ENCODE results near the gene CNST. TPM values are rescaled to one million over a fixed set of nuclear protein-coding genes. Genes with fewer than 3 reads are reported as not detected.

Gene CNST, protein sequence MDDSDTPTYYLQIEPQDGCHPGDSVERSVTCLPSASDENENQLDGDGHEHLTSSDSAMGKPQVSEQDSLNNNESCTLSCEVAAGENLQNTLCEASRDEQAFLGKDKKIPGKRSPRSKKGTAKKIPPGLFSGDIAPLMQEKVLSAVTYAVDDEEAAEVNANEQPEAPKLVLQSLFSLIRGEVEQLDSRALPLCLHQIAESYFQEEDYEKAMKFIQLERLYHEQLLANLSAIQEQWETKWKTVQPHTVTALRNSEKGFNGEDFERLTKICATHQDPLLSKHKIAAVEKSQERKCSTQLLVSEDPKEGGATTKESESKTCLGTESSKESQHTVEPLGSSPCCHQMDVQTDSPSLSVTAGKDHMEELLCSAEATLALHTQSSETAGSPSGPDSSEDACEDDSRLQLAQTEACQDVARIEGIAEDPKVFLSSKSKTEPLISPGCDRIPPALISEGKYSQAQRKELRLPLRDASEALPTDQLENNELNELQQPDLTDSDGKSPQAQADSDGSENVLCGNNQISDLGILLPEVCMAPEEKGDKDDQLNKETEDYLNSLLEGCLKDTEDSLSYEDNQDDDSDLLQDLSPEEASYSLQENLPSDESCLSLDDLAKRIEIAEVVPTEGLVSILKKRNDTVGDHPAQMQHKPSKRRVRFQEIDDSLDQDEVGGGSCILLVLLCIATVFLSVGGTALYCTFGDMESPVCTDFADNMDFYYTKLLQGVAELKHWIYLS
- 30.2 and 35.2 TPM in 2 replicates for total RNA-seq

DNA sequence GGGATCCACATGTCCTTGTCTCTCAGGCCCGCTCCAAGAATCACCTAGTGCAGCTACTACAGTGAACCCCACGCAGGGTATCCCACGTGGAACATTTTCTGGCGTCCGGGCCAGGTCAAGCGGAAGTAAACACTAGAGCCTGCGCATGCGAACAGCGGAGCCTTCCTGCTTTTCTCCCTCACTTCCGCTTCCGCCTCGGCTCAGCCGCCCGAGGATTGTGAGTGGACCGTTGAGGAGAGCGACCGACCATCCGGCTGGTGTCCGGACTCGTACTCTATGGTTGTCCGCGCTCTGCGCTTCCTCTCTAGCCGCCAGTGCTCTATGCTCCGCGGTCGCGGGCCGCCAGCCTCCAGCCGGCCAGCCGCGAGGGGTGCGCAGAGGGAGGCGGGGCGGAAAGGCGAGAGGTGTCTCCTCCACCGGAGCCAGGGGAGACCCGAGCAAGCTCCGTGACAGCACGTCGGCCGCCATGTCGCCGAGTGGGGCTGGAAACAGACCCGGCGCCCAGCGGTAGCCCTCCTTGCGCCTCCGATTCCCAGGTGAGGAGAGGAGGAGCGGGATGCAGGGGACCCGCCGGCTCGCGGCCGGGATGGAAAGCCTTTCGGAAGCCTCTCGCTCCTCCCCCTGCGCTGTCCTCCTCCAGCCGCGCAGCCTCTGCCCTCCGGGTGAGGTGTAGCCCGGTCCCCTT is at the start of gene CNST, which contains the start of gene TFB2M:
Gene CNST (plus strand): TSS at position 329 of the 685 bp plus-strand sequence. CDS start 25,107 bp downstream, outside the sequence.
Gene TFB2M (minus strand): TSS at position 134 of the 685 bp plus-strand sequence. CDS start 123 bp downstream, at position 11.
- Mint-ChIP-seq H3K27ac (peak within 1 kb of the TSS; percentile 97), H3K4me3 (peak within 1 kb of the TSS; percentile 99), H3K36me3 (ENCODE audit: low read depth) (peaks cover 30% of the 10 kb centered on the region), H3K27me3 (no peaks in the 10 kb centered on the region), H3K9me3 (no peaks in the 10 kb centered on the region), H3K4me1 (peaks cover 60% of the 10 kb centered on the region)
- ChIA-PET POLR2A (interaction anchor here (0.9 to 3.9 kb wide), 8 partner anchors 14 to 1837 kb away, joined by 3 to 34 read pairs (median 3); partner anchors contain the start of genes AHCTF1 and SMYD3), CTCF (interaction anchor here (1.0 kb wide), 1 partner anchor 123 kb away, joined by 3 read pairs; no protein-coding TSS in a partner anchor)
- intact Hi-C loops (cut with micrococcal nuclease) = loop anchor here (1.0 to 10.0 kb wide), 9 partner anchors 13 to 1701 kb away; partner anchors contain the start of genes HNRNPU, SMYD3 and ZNF669
- ATAC-seq (ENCODE audit: low read depth) (peak; percentile 89), DNase-seq (peak; percentile 95)
- TF ChIP-seq, protein P1, sequence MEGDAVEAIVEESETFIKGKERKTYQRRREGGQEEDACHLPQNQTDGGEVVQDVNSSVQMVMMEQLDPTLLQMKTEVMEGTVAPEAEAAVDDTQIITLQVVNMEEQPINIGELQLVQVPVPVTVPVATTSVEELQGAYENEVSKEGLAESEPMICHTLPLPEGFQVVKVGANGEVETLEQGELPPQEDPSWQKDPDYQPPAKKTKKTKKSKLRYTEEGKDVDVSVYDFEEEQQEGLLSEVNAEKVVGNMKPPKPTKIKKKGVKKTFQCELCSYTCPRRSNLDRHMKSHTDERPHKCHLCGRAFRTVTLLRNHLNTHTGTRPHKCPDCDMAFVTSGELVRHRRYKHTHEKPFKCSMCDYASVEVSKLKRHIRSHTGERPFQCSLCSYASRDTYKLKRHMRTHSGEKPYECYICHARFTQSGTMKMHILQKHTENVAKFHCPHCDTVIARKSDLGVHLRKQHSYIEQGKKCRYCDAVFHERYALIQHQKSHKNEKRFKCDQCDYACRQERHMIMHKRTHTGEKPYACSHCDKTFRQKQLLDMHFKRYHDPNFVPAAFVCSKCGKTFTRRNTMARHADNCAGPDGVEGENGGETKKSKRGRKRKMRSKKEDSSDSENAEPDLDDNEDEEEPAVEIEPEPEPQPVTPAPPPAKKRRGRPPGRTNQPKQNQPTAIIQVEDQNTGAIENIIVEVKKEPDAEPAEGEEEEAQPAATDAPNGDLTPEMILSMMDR (IDR thresholded peaks at IDR 0.05) = no peak

DNA sequence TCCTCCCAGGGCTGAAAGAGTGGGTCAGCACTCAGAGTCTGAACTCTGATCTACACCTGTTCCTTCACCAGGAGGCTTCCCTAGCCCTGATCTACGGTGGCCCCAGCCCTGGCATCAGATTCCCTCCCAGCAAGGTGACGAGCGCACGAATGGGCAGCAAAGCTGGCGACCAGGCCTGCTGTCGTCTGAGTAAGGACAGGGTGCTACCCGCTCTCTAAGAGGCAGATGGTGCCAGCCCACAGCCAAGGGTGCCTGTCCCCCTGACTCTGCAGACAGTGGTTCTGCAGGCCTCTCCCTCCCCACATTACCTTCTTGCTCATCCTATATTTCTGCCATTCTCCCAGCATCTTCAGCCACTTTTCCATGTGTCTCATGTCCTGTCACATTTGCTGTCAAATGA is 48.9 kb upstream of the CNST start:
- intact Hi-C loops (cut with micrococcal nuclease) = no loop called here
- no peak overlapping the region for H3K27ac Mint-ChIP-seq
- no peaks in the 10 kb centered on the region for H3K27me3 Mint-ChIP-seq
- TF ChIP-seq, protein P1 (IDR thresholded peaks at IDR 0.05) = no peak
- H3K4me1 Mint-ChIP-seq = no peaks in the 10 kb centered on the region
- ATAC-seq (ENCODE audit: low read depth) (no peak), DNase-seq (no peak)
- no peak overlapping the region for H3K4me3 Mint-ChIP-seq
- no peaks in the 10 kb centered on the region for H3K36me3 Mint-ChIP-seq (ENCODE audit: low read depth)
- POLR2A ChIA-PET = no interaction called here
- CTCF ChIA-PET = no interaction called here
- peaks cover 10% of the 10 kb centered on the region for H3K9me3 Mint-ChIP-seq

DNA sequence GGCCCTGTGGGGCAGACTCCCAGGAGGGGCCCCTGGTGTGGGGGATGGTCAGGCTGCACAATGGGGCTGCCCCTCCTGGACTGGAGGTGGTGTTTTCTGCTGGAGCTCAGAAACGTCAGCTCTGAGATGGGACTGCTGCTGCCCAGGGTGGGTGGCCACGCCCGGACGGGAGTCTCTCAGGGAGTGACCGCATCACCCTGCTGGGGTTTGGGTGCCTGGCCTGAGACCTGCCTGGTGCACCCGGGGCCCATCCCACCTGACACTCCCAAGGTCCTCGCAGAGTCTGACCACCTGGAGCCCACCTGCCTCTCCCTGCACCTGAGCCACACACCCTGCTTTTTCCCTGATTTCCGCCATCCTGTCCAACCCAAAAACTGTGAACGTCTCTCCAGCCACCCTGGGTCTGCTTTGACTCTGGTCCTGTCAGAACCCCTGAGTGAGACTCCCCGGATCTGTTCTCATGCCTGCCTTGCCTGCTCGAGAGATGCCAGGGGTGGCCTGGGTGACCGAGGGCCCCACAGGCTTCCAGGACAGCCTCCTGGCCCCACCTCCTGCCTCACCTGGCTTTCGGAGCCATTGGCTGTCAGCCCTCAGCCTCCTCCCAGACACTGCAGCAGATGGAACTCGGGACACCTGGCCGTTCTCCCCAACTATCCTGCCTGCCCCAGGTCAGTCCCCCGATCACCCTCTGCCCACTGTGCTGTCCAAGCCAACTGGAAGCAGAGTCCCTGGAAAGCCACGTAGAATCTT is 47.6 kb upstream of the CNST start:
- ATAC-seq (ENCODE audit: low read depth) (no peak), DNase-seq (no peak)
- no peak overlapping the region for H3K4me3 Mint-ChIP-seq
- ChIA-PET CTCF (no interaction called here), POLR2A (no interaction called here)
- no peaks in the 10 kb centered on the region for H3K27me3 Mint-ChIP-seq
- intact Hi-C loops (cut with micrococcal nuclease) = no loop called here
- H3K9me3 Mint-ChIP-seq = peaks cover 10% of the 10 kb centered on the region
- TF ChIP-seq, protein P1 (IDR thresholded peaks at IDR 0.05) = no peak
- no peak overlapping the region for H3K27ac Mint-ChIP-seq
- no peaks in the 10 kb centered on the region for H3K4me1 Mint-ChIP-seq
- H3K36me3 Mint-ChIP-seq (ENCODE audit: low read depth) = no peaks in the 10 kb centered on the region

DNA sequence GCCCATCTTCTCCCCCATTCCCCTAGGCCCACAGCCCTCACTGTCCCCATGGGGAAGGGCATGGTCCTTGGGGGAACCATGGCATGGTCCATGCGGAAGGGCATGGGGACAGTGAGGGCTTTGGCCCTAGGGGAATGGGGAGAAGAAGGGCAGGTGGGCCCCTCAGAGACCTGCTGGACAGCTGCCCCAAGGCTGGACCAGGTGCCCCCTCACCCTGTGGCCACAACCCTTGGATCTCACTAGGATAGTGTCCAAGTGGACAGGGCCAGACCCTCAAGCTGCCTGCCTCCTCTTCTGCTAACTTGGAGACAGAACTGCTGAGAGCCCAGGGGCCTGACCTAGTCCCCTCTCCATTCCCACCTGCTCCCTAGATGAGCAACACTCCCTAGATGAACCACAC is 46.7 kb upstream of the CNST start:
- no peaks in the 10 kb centered on the region for H3K36me3 Mint-ChIP-seq (ENCODE audit: low read depth)
- CTCF ChIA-PET = no interaction called here
- DNase-seq = no peak

More for the DNA sequence above, 46.7 kb upstream of the CNST start:
- intact Hi-C loops (cut with micrococcal nuclease) = no loop called here
- TF ChIP-seq, protein P1 (IDR thresholded peaks at IDR 0.05) = no peak
- POLR2A ChIA-PET = no interaction called here
- no peak overlapping the region for H3K4me3 Mint-ChIP-seq
- no peaks in the 10 kb centered on the region for H3K4me1 Mint-ChIP-seq
- H3K27ac Mint-ChIP-seq = no peak overlapping the region
- H3K9me3 Mint-ChIP-seq = peaks cover 10% of the 10 kb centered on the region
- no peak for ATAC-seq (ENCODE audit: low read depth)
- no peaks in the 10 kb centered on the region for H3K27me3 Mint-ChIP-seq
